CD8-positive, alpha-beta memory T cell (primary cell): ENCODE measurements around the gene IGF2BP3. TPM values are rescaled to one million over a fixed set of nuclear protein-coding genes. Genes with fewer than 3 reads are reported as not detected.
"Not testable (repeated sequence)": the region's sequence is repeated elsewhere in the genome, so short reads cannot be mapped to it uniquely, and the experiment has no call there.

ENCODE experiments used
- CTCF ChIA-PET: fragments of 350-600 bp; sonication (Branson Sonifier 250); formaldehyde crosslinking; loops from one replicate; lab custom pipeline; 2021; ENCODE audit warnings: antibody characterized with exemption; lab: Charles Lee
- POLR2A ChIA-PET: fragments of 350-600 bp; sonication (Branson Sonifier 250); formaldehyde crosslinking; loops from one replicate; lab custom pipeline; 2021; ENCODE audit warnings: antibody characterized with exemption; lab: Charles Lee
- DNase-seq, 5 donors: peaks; one replicate each; pipeline versions ENCODE4 v3.0.0 to v3.0.0-alpha.2; 2020 to 2022; ENCODE audit warnings: mixed read lengths in 1 of 5
- H3K27ac ChIP-seq: one replicate; pipeline ENCODE4 v1.7.0; 2013; ENCODE audit warnings: low read depth, mild to moderate bottlenecking, low read length, moderate library complexity
- H3K27me3 ChIP-seq: 2 replicates; pipeline ENCODE4 v1.7.0; 2013; ENCODE audit warnings: low read length, mild to moderate bottlenecking; ENCODE audit not compliant: insufficient read depth, poor library complexity, severe bottlenecking
- H3K36me3 ChIP-seq: 2 replicates; pipeline ENCODE4 v1.7.0; 2013; ENCODE audit warnings: mild to moderate bottlenecking, low read length, moderate library complexity; ENCODE audit not compliant: insufficient read depth
- H3K4me1 ChIP-seq: 2 replicates; pipeline ENCODE4 v1.7.0; 2013; ENCODE audit warnings: mild to moderate bottlenecking, low read length, moderate library complexity; ENCODE audit not compliant: insufficient read depth
- H3K4me3 ChIP-seq: 2 replicates; pipeline ENCODE4 v1.7.0; 2013; ENCODE audit warnings: mild to moderate bottlenecking, low read length
- H3K9me3 ChIP-seq: 2 replicates; pipeline ENCODE4 v1.7.0; 2013; ENCODE audit warnings: mild to moderate bottlenecking, low read length
- H3K27ac Mint-ChIP-seq, 8 donors: one replicate each; pipeline ENCODE4 v1.8.0; 2020 to 2021; ENCODE audit warnings: mixed read lengths in 8 of 8, mild to moderate bottlenecking in 6 of 8, inconsistent platforms in 3 of 8, moderate library complexity in 3 of 8
- H3K27me3 Mint-ChIP-seq, 2 donors: one replicate each; pipeline ENCODE4 v1.8.0; 2020 to 2021; ENCODE audit warnings: mixed read lengths in 2 of 2, mild to moderate bottlenecking in 1 of 2, moderate library complexity in 1 of 2
- H3K36me3 Mint-ChIP-seq, 3 donors: one replicate each; pipeline ENCODE4 v1.8.0; 2020 to 2021; ENCODE audit warnings: mixed read lengths in 3 of 3, inconsistent platforms in 1 of 3, mild to moderate bottlenecking in 1 of 3
- H3K4me1 Mint-ChIP-seq, 3 donors: one replicate each; pipeline ENCODE4 v1.8.0; 2020 to 2021; ENCODE audit warnings: mixed read lengths in 3 of 3, inconsistent platforms in 1 of 3, mild to moderate bottlenecking in 1 of 3
- H3K4me3 Mint-ChIP-seq, 7 donors: one replicate each; pipeline ENCODE4 v1.8.0; 2020 to 2021; ENCODE audit warnings: mixed read lengths in 7 of 7, mild to moderate bottlenecking in 6 of 7, moderate library complexity in 4 of 7, inconsistent platforms in 2 of 7
- H3K9me3 Mint-ChIP-seq, 5 donors: one replicate each; pipeline ENCODE4 v1.8.0; 2020 to 2022; ENCODE audit warnings: mixed read lengths in 5 of 5, mild to moderate bottlenecking in 3 of 5, moderate library complexity in 2 of 5, inconsistent platforms in 1 of 5
- polyA plus RNA-seq: library from polyadenylated mRNA; unstranded; fragments of 300-500 nt; fragmentation: Illumina TruSeq; gene quantifications from one replicate; pipeline ENCODE4 v1.2.3, GENCODE V29; 2021
- total RNA-seq, 2 experiments: library from RNA; stranded (reverse); gene quantifications; one replicate each; pipeline ENCODE4 v1.2.3, GENCODE V29; 2021

IGF2BP3 gene
- total and polyA plus RNA-seq, 3 experiments from 2014 or later = 0.04 to 0.15 (median 0.13) TPM

DNA sequence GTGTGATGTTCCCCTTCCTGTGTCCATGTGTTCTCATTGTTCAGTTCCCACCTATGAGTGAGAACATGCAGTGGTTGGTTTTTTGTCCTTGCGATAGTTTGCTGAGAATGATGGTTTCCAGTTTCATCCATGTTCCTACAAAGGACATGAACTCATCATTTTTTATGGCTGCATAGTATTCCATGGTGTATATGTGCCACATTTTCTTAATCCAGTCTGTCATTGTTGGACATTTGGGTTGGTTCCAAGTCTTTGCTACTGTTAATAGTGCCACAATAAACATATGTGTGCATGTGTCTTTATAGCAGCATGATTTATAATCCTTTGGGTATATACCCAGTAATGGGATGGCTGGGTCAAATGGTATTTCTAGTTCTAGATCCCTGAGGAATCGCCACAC is 72.2 kb downstream of the IGF2BP3 start:
- DNase-seq, H3K4me1 Mint-ChIP-seq, H3K4me3 ChIP-seq, H3K27me3 ChIP-seq, H3K4me3 Mint-ChIP-seq, H3K36me3 ChIP-seq, H3K36me3 Mint-ChIP-seq, H3K4me1 ChIP-seq, H3K9me3 ChIP-seq, H3K9me3 Mint-ChIP-seq, POLR2A ChIA-PET, H3K27ac Mint-ChIP-seq, H3K27ac ChIP-seq, CTCF ChIA-PET: not testable (repeated sequence)
- H3K27me3 Mint-ChIP-seq = peaks cover 3 to 28% of the 10 kb centered on the region in 2 donors

DNA sequence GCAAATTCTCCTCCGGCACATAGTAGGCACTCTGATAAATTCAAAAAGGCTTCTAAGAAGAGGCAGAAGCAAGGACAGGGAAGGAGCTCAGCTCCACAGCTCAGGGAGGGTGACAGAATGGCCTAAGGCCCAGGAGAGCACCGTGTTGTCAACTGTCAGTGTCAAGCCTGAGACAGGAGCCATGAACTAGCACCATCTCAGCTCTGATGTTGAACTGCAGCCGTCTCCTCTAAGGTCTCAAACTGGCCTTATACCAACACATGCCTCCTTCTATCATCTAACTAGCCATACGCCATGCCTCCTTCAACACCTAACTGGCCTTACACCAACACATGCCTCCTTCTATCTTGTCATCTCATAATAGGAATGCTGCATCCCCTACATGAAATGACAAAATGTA is 73.0 kb downstream of the IGF2BP3 start:
- ChIA-PET CTCF (no interaction called here), POLR2A (no interaction called here)
- H3K27me3 Mint-ChIP-seq = peaks cover 6 to 28% of the 10 kb centered on the region in 2 donors
- Histone ChIP-seq H3K9me3 (no peaks in the 10 kb centered on the region), H3K27me3 (no peaks in the 10 kb centered on the region), H3K4me3 (no peak overlapping the region), H3K27ac (no peak overlapping the region), H3K4me1 (no peaks in the 10 kb centered on the region), H3K36me3 (no peaks in the 10 kb centered on the region)
- peaks cover 0 to 4% (median 0%) of the 10 kb centered on the region in 3 donors for H3K36me3 Mint-ChIP-seq
- H3K4me3 Mint-ChIP-seq = no peak overlapping the region
- H3K4me1 Mint-ChIP-seq = no peaks in the 10 kb centered on the region
- H3K27ac Mint-ChIP-seq = no peak overlapping the region
- DNase-seq = no peak
- peaks cover 0 to 3% (median 0%) of the 10 kb centered on the region in 5 donors for H3K9me3 Mint-ChIP-seq

DNA sequence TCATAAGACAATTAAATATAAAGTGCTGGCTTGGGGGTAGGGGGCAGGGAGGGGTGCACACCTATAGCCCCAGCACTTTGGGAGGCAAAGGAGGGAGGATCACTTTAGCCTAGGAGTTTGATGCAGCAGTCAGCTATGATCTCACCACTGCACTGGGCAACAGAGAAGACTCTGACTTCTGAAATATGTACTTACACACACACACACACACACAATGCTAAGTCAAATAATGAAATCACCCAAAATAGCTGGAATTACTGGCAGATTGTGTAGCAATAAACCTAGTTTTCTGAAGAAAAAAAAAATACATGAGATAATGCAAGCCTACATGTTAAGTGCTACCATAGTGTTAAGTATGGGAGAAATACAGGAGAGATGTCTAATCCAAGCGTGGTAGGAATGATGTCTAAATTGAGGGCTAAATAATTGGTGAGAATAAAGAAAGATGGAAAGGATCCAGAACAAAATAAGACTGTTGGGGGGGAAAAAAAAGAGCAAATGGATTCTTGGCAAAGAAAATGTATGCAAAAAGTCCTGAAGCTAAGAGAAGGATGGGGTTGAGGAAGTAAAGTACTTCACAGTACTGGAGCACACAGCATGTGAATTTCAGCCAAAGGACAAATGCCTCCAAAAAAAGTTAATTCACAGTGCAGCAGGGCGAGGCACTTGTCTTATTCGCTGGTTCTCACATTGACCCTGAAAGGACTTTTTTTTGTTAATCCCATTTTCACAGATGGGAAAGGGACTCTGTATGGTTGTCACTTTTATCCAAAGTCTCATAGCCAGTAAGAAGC is 73.9 kb downstream of the IGF2BP3 start:
- Mint-ChIP-seq H3K27me3 (peaks cover 6 to 28% of the 10 kb centered on the region in 2 donors), H3K4me1 (no peaks in the 10 kb centered on the region), H3K9me3 (peaks cover 0 to 3% (median 0%) of the 10 kb centered on the region in 5 donors), H3K27ac (no peak overlapping the region), H3K4me3 (no peak overlapping the region), H3K36me3 (peaks cover 0 to 4% (median 0%) of the 10 kb centered on the region in 3 donors)
- Histone ChIP-seq H3K4me1 (no peaks in the 10 kb centered on the region), H3K27me3 (no peaks in the 10 kb centered on the region), H3K27ac (no peak overlapping the region), H3K36me3 (no peaks in the 10 kb centered on the region), H3K9me3 (no peaks in the 10 kb centered on the region), H3K4me3 (no peak overlapping the region)
- DNase-seq = no peak
- ChIA-PET POLR2A (interaction anchor here (0.5 kb wide), 1 partner anchor 29 kb away, joined by 3 read pairs; no protein-coding TSS in a partner anchor), CTCF (interaction anchor here (0.7 kb wide), 1 partner anchor 65 kb away, joined by 3 read pairs; no protein-coding TSS in a partner anchor)

DNA sequence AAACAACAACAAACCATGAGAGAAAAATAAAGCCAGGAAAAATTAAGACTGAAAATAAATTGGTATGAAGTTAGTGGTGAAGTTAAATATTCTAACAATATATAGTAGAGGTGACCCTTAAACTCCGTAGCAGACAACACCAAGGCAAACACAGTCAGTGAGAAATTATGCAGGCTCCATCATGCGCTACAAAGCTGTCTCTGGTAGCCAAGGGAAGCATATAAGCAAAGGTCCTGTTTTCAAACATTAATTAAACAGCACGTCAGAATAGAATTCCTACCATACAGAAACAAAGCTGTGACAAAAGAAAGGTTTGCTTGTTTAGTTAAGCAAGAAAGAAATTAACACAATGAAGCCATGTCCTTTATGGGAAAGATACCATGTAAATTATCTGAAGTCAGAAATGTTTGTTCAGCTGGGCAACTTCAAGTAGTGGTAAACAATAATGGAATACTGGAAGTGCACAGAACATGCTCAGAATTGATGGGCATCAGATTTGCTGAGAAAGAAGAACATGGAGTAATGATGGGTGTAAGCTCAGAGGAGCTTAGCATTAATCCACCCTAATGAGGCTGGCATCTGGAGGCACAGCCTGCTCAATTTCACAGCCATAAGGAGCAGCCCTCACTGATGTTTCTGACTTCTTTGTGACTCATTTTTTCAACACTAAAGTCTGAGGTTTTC is 75.7 kb downstream of the IGF2BP3 start:
- H3K36me3 ChIP-seq = no peaks in the 10 kb centered on the region
- H3K4me3 Mint-ChIP-seq = no peak overlapping the region
- no peaks in the 10 kb centered on the region for H3K4me1 ChIP-seq
- no peaks in the 10 kb centered on the region for H3K4me1 Mint-ChIP-seq
- H3K9me3 ChIP-seq = no peaks in the 10 kb centered on the region
- H3K27ac Mint-ChIP-seq = no peak overlapping the region
- no peak overlapping the region for H3K4me3 ChIP-seq
- H3K27ac ChIP-seq = no peak overlapping the region
- no peaks in the 10 kb centered on the region for H3K27me3 ChIP-seq
- ChIA-PET CTCF (interaction anchor here (0.7 to 1.0 kb wide), 2 partner anchors 12 to 126 kb away, joined by 3 read pairs; no protein-coding TSS in a partner anchor), POLR2A (no interaction called here)
- H3K27me3 Mint-ChIP-seq = peaks cover 6 to 19% of the 10 kb centered on the region in 2 donors
- H3K9me3 Mint-ChIP-seq = peaks cover 0 to 3% (median 0%) of the 10 kb centered on the region in 5 donors
- peaks cover 0 to 4% (median 0%) of the 10 kb centered on the region in 3 donors for H3K36me3 Mint-ChIP-seq
- no peak for DNase-seq

DNA sequence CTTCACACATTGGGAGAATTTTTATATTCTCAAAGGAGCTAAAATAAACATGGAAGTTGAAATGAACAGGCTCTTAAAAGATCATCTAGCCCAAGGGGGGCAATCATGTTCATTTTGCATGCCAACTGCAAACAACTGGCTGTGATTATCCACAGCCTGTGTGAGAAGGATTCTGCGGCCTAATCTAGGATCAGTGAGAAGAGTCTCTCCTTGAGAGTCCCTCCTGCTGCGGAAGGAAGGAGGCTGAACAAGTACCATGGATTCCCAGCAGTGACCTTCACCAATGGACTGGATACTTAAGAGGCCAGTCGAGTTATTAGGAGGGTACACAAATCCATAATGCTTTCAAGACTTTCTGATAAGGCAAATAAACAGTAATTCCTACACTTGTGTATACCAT is 76.7 kb downstream of the IGF2BP3 start:
- POLR2A ChIA-PET = no interaction called here
- no peak for DNase-seq
- H3K9me3 Mint-ChIP-seq = peaks cover 0 to 3% (median 0%) of the 10 kb centered on the region in 5 donors
- no peak overlapping the region for H3K27ac ChIP-seq
- peaks cover 9 to 18% of the 10 kb centered on the region in 2 donors for H3K27me3 Mint-ChIP-seq
- no peaks in the 10 kb centered on the region for H3K4me1 ChIP-seq
- H3K27ac Mint-ChIP-seq = no peak overlapping the region
- H3K9me3 ChIP-seq = no peaks in the 10 kb centered on the region
- no peaks in the 10 kb centered on the region for H3K27me3 ChIP-seq
- no peaks in the 10 kb centered on the region for H3K36me3 ChIP-seq
- H3K36me3 Mint-ChIP-seq = peaks cover 0 to 4% (median 0%) of the 10 kb centered on the region in 3 donors
- CTCF ChIA-PET = interaction anchor here (1.0 kb wide), 1 partner anchor 125 kb away, joined by 3 read pairs; no protein-coding TSS in a partner anchor
- H3K4me3 Mint-ChIP-seq = no peak overlapping the region
- H3K4me1 Mint-ChIP-seq = no peaks in the 10 kb centered on the region
- H3K4me3 ChIP-seq = no peak overlapping the region

DNA sequence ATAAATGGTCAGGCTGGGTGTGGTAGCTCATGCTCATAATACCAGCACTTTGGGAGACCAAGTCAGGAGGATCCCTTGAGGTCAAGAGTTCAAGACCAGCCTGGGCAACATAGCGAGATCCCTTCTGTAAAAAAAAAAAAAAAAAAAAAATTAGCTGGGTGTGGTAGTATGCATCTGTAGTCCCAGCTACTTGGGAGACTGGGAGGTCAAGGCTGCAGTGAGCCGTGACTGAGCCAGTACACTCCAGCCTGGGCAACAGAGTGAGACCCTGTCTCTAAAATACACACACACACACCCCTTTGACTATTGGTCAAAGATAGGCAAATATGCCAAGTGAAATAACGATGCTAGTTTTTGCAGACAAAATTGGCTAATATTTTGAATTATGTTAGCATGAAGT is 80.6 kb downstream of the IGF2BP3 start:
- Histone ChIP-seq H3K9me3 (no peaks in the 10 kb centered on the region), H3K27ac (no peak overlapping the region), H3K27me3 (no peaks in the 10 kb centered on the region), H3K36me3 (no peaks in the 10 kb centered on the region), H3K4me3 (no peak overlapping the region), H3K4me1 (no peaks in the 10 kb centered on the region)
- ChIA-PET CTCF (interaction anchor here (1.2 kb wide), 1 partner anchor 12 kb away, joined by 4 read pairs; no protein-coding TSS in a partner anchor), POLR2A (no interaction called here)
- Mint-ChIP-seq H3K27ac (no peak overlapping the region), H3K36me3 (no peaks in the 10 kb centered on the region), H3K9me3 (no peaks in the 10 kb centered on the region), H3K27me3 (peaks cover 16 to 18% of the 10 kb centered on the region in 2 donors), H3K4me1 (no peaks in the 10 kb centered on the region), H3K4me3 (no peak overlapping the region)
- no peak for DNase-seq

DNA sequence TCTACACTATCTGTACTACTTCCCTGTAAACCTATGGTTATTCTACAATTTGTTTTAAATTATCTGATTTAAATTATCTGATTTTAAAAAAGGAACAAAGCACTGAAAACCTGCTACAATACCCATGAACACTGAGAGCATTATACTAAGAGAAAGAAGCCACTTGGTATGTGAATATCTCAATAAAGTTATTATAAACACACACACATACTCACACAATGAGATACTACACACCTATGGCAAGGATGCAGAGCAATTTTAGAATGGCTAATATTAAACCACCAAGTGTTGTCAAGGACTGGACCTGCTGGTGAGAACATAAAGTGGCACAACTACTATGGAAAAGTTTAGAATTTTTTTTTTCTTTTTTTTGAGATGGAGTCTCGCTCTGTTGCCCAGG is 82.7 kb downstream of the IGF2BP3 start:
- Mint-ChIP-seq H3K4me3 (no peak overlapping the region), H3K9me3 (no peaks in the 10 kb centered on the region), H3K27me3 (peaks cover 17 to 25% of the 10 kb centered on the region in 2 donors), H3K27ac (no peak overlapping the region), H3K36me3 (no peaks in the 10 kb centered on the region), H3K4me1 (no peaks in the 10 kb centered on the region)
- ChIA-PET CTCF (no interaction called here), POLR2A (no interaction called here)
- no peak overlapping the region for H3K4me3 ChIP-seq
- H3K9me3 ChIP-seq = no peaks in the 10 kb centered on the region
- H3K27me3 ChIP-seq = no peaks in the 10 kb centered on the region
- H3K36me3 ChIP-seq = no peaks in the 10 kb centered on the region
- no peak overlapping the region for H3K27ac ChIP-seq
- DNase-seq = no peak
- no peaks in the 10 kb centered on the region for H3K4me1 ChIP-seq

DNA sequence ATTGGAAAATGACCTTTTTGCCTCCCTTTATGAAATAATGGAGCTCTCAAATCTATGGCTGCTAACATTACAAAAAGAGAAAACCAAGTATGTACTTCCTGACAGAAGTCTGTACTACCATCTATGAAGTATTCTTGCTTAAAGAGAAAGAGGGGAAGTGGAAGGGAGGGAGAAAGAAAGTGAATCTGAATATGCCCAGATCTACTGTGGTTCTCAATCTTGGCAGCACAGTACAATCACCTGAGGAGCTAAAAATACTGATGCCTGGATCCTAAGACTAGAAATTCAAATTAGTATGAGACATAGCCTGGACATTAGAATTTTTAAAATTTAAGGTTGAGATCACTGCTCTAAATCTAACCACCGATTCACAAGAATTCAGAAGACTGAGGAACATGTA is 85.2 kb downstream of the IGF2BP3 start:
- Histone ChIP-seq H3K27ac (no peak overlapping the region), H3K4me3 (no peak overlapping the region), H3K9me3 (no peaks in the 10 kb centered on the region), H3K27me3 (no peaks in the 10 kb centered on the region), H3K36me3 (no peaks in the 10 kb centered on the region), H3K4me1 (no peaks in the 10 kb centered on the region)
- ChIA-PET POLR2A (no interaction called here), CTCF (no interaction called here)
- H3K4me3 Mint-ChIP-seq = no peak overlapping the region
- no peak for DNase-seq
- H3K9me3 Mint-ChIP-seq = no peaks in the 10 kb centered on the region
- H3K36me3 Mint-ChIP-seq = peaks cover 0 to 4% (median 0%) of the 10 kb centered on the region in 3 donors
- H3K27me3 Mint-ChIP-seq = peaks cover 17 to 44% of the 10 kb centered on the region in 2 donors
- no peak overlapping the region for H3K27ac Mint-ChIP-seq
- H3K4me1 Mint-ChIP-seq = no peaks in the 10 kb centered on the region
